Measurements from ENCODE around the gene TMEM179.

TMEM179 gene

DNA sequence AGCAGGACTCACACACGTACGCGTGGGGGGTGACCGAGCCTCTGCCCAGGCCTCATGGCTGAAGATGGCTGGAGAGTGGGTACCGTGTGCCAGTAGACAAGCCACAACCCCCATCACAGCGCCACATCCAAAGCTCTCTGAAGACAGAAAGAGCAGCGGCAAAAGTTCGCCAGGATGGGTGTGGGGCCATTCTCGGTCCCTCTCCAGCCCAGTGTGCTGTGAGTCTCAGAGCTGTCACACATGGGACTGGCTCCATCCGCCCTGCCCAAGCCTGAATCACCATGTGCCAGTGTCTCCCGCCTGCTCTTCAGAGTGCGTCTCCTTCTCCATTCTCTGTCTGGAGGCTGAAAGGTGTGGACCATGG, 5.7 kb downstream of the TMEM179 start:
- DNase-seq (ENCODE audit: low read depth) = no peak

DNA sequence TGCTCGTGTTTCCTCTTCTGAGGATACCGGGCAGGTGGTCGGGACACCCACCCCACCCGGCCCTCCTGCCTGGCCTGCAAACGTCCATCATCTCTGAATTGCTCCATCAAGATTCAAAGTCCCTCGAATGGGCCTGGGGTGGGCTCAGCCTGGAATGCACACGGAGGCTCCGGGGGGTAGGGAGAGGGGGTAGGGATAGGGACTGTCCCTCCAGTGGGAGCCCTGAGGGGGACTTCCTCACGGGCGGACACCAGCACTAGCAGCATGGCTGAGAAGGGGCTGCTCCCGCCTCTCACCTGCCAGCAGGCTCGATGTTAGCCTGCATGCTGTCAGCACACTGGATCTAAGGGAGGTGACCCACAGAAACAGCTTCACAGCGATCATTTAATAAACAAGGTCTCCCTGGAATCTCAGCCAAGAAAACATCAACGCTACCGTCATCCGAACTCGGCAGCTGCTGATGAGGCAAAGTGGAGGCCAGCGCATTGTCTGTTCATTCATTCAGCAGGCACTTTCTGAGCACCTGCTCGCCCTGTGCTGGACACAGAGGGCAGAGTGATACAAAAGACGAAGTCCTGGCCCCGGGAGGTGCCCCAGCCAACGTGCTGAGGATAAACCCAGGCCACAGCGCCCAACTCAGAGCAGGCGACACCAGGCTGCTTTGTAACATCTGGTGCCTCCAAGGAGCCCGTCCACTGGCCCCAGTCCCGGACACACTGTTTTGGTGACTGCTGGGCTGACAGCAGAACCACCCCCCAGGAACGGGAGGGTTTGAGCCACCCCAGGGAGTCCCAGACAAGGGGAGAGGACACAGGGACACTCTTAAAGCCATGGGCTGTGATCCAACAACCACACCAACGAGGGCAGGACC, 6.3 kb downstream of the TMEM179 start:
- DNase-seq (ENCODE audit: low read depth) = no peak

DNA sequence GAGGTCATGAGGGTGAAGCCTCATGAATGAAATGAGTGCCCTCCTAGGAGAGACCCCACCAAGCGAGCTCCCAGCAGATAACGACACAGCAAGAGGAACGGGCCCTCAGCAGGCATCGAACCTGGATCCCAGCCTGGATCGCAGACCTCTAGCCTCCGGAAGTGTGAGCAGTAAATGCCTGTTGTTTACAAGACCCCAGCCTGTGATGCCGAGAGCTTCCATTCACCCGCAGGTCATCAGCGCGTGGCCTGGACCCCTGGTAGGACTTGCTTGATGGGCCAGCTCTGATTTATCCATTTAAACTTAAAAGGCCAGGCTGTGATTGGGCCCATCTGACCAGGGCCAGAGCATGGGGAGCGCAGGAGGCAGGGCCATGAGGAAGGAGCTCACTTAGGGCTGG, 7.0 kb downstream of the TMEM179 start:
- DNase-seq (ENCODE audit: low read depth) = no peak

DNA sequence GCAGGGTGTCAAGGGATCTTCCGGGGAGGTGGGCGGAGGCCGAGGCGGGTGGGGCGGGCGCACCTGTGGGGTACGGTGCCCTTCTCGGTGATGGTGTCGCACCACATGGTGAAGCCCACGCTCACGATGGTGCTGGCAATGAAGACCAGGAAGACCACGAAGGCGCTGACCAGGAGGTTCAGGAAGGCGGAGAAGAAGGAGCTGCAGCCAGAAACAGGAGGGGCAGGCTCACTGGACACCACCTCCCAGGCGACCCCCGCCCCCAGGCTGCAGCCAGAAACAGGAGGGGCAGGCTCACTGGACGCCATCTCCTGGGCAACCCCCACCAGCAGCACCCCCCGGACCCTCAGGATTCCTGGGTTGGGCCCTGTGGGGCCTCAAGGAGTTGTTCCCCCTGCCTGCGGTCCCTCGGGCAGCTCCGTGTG, 7.6 kb downstream of the TMEM179 start:
- no peak for DNase-seq (ENCODE audit: low read depth)

DNA sequence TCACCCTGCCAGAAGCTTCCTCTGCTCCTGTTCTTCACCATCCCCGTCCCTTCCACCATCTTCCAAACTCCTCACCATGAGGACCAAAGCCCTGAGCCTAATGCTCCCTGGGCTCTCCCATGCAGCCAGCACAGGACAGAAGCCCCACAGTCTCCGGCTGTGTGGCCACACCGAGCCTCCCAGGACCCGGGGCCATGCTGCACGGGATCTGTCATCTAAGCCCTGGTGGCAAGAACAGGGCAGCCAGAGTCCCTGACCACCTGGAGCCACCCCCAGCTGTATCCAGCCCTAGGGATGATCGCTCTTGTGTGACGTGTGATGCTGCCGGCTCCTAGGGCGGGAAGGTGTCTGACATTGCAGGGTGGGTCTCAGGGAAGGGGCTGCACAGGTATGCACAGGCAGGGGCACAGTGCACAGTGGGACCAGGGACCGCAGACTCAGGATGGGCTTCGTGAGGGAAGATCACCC, 8.1 kb downstream of the TMEM179 start:
- no peak for DNase-seq (ENCODE audit: low read depth)

DNA sequence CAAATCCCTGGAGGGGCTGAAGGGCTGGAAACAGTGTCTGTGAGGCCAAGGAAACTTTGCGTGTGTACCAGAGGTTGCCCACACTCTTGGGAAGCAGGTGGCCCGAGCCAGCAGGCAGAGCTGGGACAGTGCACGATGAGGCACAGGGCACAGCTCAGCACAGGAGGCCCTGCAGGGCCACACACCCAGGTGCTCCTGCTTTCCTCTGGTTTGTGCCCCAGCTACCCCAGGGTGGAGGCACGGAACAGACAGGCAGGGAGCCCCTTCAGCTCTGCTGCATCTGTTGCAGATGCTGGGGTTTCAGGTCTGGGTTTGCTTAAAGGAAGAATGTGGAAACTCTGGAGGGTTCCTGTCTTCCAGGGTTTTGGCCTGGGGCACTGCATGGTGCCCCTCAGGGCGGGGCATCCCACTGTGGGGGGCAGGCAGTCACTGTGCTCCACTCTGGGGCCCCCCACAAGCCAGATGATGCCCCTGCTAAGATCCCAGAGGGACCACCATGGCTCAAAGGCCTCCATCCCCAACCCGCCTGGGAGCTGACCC, 8.6 kb downstream of the TMEM179 start:
- DNase-seq (ENCODE audit: low read depth) = no peak

DNA sequence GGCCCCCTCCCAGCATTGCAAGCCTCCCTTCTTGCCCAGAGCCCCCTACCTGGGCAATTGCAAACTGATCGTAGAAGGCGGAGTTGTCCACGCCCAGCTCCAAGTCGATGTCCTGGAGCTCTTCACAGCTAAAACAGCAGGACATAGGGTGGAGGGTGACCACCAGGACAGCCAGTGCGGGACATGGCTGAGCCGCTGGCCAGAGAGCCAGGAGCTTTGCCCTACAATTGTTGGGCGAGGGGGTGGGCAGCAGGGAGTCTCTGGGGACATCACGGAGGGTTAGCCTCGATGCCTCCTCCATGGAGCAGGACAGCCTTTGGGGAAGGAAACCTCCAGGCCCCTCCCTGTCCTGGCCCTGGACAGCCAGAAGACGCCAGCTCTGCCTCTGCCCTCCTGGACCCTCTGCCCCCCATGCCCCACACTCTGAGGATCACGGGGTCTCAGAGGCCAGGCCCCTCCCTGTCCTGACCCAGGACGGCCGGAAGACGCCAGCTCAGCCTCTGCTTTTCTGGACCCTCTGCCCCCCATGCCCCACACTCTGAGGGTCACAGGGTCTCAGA, 9.4 kb downstream of the TMEM179 start:
- DNase-seq (ENCODE audit: low read depth) = no peak

DNA sequence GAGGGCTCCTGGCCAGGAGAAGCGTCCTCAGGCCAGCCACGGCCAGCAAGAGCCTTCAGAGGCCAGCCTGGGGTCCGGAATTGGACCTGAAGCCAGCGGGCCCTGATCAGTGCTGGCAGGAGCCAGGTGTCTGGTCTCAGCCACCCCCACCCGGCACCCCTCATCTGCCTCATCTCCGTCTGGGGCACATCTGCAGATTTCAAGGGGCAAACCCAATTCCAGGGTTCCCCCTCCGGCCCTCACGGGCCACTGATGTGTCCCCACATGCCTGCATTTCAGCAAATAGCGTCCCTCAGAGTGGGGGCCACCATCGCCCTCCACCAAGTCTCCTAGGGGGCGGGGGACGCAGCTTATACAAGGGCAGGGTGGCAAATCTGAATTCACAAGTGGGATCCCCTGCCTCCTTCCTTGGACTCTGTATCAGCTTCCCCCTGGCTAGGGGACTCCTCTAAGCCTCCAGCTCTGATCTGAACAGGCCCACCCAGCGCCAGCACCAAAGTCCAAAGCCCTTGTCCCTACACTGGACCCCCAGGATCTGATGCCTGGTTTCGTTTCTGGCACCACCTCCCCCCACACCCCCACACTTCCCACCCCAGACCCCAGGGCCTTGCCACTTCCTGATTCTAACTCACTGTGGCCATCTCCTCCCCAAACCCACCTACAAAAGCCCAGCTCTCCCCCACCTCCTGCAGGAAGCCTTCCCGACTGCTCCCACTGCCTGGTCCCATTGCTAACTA, 10.1 kb downstream of the TMEM179 start:
- DNase-seq (ENCODE audit: low read depth) = no peak

DNA sequence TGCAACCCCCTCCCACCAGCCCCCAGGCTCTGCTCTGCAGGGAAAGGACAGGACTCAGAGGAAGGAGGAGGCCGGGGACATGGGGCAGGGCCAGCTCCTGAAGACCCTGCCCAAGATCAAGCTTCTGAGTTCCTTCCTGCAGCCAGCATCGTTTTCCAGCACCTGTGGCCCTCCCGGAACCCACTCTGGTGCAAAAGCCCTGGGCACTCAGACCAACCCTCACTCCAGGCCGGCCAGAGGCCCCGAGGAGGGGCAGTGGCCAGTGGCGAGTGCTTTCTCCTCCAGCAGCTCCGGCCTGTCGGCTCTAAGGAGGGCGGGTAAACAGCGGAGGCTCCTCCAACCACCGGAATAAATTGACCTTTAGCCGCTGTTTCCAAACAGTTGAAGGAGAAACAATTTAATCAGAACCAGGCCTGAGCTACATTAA, 10.8 kb downstream of the TMEM179 start:
- no peak for DNase-seq (ENCODE audit: low read depth)

DNA sequence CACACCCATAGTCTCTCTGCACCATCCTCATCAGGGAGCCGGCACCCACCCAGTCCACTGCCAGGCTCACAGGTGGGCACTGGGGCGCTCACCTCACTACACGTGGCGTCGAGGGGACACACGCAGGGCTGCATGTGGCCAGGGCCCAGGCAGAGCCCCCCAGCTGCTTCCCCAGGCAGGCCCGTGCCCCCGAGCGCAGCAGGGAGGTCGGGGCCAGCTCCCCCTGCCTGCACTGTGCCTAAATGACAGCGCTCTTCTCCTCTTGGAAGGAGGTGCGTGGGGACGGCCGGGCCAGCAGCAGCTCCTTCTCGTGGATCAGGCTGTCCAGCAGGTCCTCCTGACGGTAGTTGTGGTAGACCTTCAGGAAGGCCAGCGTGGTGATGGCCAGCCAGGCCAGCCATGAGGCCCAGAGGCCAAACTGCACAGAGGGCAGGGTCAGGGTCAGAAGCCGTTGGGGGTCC, 11.3 kb downstream of the TMEM179 start:
- no peak for DNase-seq (ENCODE audit: low read depth)

DNA sequence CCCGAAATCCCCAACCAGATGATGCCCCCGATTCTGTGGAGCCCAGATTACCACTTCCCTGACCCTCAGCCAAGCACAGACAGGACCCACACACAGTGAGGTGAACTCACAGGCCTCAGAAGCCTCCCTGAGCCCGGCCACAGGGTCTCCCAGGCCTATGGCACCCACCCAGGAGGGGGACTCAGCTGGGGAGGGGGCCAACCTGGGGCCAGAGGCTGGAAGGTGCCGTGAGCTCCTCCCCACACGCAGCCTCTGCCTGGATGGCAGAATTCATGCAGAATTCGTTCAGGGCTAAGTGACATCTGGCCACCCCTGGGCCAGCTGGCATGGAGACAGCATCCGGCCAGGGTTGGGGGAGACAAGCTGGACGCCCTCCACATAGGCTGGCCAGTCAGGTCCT, 11.8 kb downstream of the TMEM179 start:
- DNase-seq (ENCODE audit: low read depth) = no peak

DNA sequence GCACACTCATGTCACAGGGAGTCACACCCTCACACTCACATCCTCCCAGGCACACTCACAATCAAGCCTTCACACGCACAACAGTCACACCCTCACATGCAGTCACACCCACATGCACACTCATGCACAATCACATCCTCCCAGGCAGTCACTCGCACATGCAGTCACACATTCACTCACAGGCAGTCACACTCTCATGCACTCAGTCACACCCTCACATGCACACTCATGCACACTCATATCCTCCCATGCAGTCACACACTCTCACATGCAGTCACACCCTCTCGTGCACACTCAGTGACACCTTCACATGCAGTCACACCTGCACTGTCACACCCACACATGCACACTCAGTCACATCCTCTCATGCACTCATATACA, 12.3 kb downstream of the TMEM179 start:
- DNase-seq (ENCODE audit: low read depth) = no peak

DNA sequence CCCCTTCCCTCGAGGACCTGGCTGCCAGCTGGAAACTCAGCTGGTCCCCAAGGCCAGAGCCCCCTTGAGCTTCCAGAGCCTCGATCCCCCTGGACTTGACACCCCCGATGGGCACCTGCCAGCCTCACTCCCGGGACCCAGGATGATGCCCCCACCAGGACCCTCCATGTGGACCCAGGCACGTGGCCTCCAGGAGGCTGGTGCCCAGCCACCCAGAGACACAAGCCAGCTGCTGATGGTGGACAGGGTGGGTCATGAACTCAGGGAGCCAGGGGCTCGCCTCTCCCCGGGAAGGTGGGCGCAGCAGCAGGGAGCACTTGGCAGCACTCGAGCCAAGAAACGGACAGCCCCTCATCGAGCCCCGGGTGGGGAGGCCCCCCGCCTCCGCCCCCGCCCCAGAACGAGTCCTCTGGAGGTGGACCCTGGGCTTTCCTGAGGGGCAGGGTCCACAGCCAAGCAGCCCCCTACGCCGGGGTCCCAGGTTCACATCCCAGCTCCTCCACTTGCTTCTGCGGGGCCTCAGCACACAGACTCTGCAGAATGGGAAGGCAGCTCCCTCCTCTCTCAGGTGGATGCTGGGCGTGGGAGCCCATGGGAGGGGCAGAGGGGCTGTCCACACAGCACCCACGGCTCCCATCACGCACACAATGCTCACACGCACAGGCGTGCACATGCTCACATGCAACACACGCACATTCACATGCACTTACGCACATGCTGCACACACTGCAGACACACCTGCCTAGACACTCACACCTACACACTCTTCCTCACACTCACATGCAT, 12.9 kb downstream of the TMEM179 start:
- no peak for DNase-seq (ENCODE audit: low read depth)

DNA sequence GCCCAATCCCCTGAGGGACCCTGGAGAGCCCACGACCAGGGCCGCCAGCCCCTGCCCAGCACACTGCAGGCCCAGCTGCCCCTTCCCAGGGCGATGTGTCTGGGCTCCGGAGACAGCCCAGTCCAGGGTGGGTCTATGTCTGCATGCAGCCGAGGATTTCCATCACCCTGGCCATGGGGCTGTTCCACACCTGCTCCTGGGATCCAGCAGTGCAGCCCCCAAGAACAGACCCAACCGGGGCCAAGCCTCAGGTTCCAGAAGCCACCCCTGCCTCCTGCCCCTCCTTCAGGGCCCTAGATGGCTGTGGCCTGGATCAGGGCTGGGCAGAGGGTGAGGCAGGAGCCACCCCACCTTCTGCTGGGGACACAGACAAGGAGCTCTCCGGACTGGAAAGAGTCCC, 13.5 kb downstream of the TMEM179 start:
- DNase-seq (ENCODE audit: low read depth) = no peak

DNA sequence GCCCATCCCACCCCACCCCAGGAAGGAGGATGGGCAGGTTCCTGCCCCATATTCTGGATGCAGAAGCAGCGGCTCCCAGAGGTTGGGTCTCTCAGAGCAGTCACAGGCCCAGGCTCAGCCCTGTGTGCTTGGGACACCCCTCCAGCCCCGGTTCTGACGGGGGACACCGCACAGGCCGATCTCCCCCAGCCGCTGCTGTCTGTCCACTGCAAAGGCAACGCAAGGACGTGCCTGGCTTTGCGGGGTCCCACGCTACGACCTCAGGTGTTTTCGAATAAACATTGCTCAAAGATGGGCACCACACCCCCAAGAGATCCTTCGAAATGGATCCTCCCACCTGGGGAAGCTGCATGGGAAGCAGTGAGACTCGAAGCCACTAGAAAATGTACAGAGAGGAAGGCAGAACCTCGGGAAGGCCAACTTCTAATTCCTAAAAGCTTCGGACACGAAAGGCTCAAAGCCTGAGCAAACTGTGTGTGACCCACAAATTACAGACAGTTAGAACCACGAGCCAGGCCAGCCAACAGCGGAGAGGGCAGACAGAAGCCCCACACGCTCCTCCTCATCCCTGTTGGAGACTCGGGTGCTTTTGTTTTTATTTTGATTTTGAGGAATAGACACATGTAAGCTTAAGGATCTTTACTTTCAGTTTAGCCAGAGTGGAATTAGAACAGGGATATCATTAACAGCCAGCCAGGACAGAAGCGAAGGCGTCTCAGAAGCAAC, 14.2 kb downstream of the TMEM179 start:
- DNase-seq (ENCODE audit: low read depth) = no peak

DNA sequence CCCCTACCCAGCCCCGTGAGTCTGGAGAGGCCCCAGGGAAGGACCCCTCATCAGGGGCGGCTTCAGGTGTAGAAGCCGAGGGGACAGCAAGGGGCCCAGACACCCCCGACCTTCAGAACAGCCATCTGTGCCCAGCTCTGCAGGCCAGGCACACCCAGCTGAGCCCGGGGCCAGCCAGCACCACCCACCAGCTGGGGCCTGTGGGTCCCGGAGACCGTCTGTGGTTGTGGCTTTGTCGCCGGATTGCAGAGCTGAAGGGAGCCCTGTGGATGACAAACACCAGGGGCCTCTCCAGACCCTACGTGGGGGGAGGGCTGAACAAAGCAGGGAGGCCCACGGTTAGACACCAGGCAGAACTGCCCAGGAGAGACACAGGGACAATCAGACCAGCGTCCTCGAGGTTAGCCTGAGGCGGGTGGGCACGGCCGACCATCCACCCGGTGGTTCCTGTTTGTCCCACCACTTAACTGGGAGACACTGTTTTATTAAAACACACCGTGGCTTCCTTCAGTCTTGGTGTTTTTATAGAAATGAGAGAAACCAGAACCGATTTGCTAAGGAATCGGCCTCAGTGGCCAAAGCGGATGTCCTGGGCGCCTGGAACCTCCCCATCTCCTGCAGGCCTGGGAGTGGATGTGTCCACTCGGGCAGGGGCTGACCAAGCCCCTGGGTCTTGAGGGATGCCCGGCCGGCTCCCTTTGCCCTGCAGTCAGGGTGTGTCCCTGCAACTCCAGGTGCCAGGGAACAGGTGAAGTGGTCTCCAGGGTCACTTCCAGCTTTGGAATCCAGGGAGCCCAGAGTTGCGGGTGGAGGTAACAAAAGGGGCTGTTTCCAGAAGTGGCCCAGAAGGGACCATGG, 15.0 kb downstream of the TMEM179 start:
- DNase-seq (ENCODE audit: low read depth) = no peak

DNA sequence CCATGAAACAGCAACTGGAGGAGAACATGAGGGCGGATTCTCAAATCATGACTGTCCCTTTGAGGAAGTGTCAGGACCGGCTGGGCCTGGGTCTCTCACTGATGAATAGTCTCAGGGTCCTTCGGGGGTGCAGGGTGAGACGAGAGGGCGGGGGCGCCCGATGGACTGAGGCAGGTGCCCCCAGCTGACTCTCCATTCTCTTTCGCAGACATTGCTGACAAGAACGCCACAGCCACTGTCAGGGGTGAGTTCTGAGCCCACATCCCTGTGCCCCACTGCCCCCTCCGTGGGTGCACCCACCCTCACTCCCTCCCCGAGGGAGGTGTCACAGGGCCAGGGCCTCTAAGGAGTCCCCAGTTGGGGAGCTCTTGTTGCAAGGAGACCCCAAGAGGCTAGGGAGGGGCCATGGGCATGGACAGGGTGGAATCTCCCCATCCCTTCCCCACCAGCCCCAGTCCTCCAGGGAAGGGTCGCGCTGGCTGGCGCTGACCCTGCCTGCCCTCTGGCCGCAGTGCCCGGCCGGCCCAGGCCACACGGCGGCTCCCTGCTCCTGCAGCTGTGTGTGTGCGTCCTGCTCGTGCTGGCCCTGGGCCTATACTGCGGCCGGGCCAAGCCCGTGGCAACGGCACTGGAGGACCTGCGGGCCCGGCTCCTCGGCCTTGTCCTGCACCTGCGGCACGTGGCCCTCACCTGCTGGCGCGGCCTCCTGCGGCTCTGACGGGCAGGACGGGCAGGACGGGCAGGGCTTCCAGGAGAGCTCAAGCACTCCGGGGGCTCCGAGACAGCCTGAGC, 16.3 kb downstream of the TMEM179 start:
- DNase-seq (ENCODE audit: low read depth) = no peak

DNA sequence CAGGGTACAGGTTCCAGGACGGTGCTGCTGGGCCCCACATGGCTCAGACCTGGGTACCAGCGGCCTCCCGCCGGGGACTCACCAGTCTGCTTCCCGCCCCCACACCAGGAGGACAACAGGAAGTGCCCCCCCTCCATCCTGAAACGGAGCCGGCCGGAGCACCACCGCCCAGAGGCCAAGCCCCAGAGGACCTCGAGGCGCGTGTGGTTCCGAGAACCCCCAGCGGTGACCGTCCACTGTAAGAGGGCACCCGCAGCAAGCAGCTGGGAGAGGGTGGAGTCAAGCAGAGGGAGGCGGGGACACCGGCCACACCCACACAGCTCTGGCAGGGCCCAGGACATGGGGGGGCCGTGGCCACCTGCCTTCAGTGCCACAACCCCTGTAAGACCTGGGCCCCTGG, 16.9 kb downstream of the TMEM179 start:
- no peak for DNase-seq (ENCODE audit: low read depth)

DNA sequence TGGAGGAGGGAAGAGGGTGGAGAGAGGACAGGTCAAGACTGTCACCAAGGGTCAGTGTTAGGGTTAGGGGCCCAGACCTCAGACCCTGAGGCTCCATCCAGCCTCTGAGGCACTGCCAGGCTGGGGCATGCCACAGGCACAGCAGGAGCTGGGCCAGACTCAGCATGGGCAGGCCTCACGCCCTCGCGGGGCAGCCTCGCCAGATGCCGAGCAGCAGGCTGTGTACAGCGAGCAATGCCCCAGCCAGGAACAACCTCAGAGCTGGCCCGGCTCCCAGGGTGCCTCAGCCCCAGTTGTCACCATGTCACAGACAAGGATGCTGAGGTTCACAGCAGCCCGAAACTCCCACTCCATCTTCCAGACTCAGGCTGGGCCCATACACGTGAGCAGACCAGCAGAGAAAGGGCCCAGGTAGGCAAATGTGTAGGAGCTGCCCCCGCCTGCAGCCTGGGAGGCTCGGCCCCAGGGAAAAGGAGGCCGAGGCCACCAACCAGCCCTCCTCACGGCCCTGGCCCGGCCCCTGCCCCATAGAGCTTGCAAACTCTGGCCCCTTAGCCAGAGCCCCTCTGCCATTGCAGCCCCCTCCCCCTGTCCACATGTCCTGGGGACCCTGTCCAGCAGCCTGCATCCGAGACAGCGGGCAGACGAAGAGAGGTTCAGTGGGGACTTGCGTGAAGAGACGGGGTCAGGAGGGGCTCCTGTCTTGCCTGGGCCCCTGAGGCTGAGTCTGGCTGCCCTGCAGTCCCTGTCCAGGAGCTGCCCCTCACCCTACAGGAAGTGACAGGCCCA, 17.5 kb downstream of the TMEM179 start:
- DNase-seq (ENCODE audit: low read depth) = no peak
